ENCODE results near the gene BRF1.

- TF ChIP-seq ZNF274 (IDR thresholded peaks at IDR 0.05; ENCODE audit: low read depth, low read length) (no peak), CTCF (IDR thresholded peaks at IDR 0.05 in 2 of 3, conservative IDR thresholded peaks at IDR 0.05 in 1 of 3; ENCODE audit: borderline replicate concordance in 1 of 3, insufficient read depth in 1 of 3, low read depth in 2 of 3, low read length in 2 of 3) (no peak), REST (IDR thresholded peaks at IDR 0.05; ENCODE audit: low read depth) (no peak), MAX (IDR thresholded peaks at IDR 0.05) (no peak), SIN3A (IDR thresholded peaks at IDR 0.05; ENCODE audit: low read depth) (no peak)
Measured at GRCh38 chr14:105169776-105170655, 130.8 kb downstream of the BRF1 start.

Measured in HCT116 (cell line).